GM12891 (cell line): ENCODE results near the gene COL19A1.

ENCODE experiments used
- POLR2A ChIP-seq: IDR thresholded peaks from 2 replicates; pipeline ENCODE4 v1.6.1; 2011; ENCODE audit warnings: low read depth, low read length, control low read depth
- POLR2AphosphoS5 ChIP-seq: IDR thresholded peaks from 2 replicates; pipeline ENCODE4 v1.6.1; 2011; ENCODE audit warnings: low read depth, low read length, control low read depth
- POU2F2 ChIP-seq: IDR thresholded peaks from 2 replicates; pipeline ENCODE4 v1.6.1; 2011; ENCODE audit warnings: low read depth, mild to moderate bottlenecking, control low read depth, low read length, moderate library complexity
- SPI1 ChIP-seq: IDR thresholded peaks from 2 replicates; pipeline ENCODE4 v1.6.1; 2011; ENCODE audit warnings: low read depth, low read length, control low read depth
- TAF1 ChIP-seq: IDR thresholded peaks from 2 replicates; pipeline ENCODE4 v1.6.1; 2011; ENCODE audit warnings: low read depth, low read length, control low read depth

DNA sequence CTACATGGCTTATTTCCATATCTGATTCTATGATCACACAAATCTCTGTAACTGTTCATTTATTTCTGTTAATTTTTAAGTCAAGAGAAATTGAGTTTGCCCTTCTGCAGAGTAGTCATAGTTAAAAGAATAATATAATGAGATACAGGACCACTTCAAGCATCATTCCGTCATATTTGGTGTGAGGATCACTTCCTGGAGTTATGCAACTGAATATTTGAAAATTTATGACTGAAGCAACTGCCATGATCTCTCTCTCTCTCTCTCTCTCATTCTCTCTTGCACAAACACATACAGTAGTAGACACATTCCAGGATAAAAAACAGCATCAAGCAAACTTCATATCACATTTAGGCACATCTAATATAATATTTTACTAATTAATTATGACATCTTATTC, 320.1 kb downstream of the COL19A1 start:
- no peak for TF ChIP-seq POU2F2
- TF ChIP-seq POLR2A, result no peak
- no peak for TF ChIP-seq POLR2AphosphoS5
- no peak for TF ChIP-seq TAF1
- TF ChIP-seq SPI1, result no peak
